HepG2 (cell line): Measurements from ENCODE around the gene FASTKD3. TPM values are rescaled to one million over a fixed set of nuclear protein-coding genes. Genes with fewer than 3 reads are reported as not detected.

Source experiments
- ATAC-seq: fragments of 200-7000 bp; cut with Tn5 transposase; 3 replicates; pipeline ENCODE4 v1.9.1; 2020; ENCODE audit warnings: mild to moderate bottlenecking, moderate library complexity
- BruUV-seq: library from RNA; stranded (reverse); fragments of 400-500 nt; replicated peaks from 2 replicates; lab custom pipeline; 2021; lab: Mats Ljungman, UMichigan
- CTCF ChIA-PET: fragments of 300-600 bp; formaldehyde crosslinking; extraction: SDS; loops from one replicate; lab custom pipeline; 2021; ENCODE audit warnings: low total read pairs, inconsistent platforms, low intra/inter-chr PET ratio; lab: Yijun Ruan, JAX
- POLR2A ChIA-PET: fragments of 350-600 bp; sonication (Branson Sonifier 250); formaldehyde crosslinking; loops from one replicate; lab custom pipeline; 2020; ENCODE audit warnings: antibody characterized with exemption, inconsistent platforms; lab: Yijun Ruan, JAX
- DNase-seq: peaks from one replicate; pipeline ENCODE4 v3.0.0-alpha.2; 2015; ENCODE audit warnings: low spot score
- FAIRE-seq: peaks from 3 replicates; lab custom pipeline; 2011; peaks lifted over from hg19 to GRCh38; lab: Jason Lieb, UNC
- H2AFZ ChIP-seq: one replicate; pipeline ENCODE4 v1.6.1; 2011; ENCODE audit warnings: low read length, inconsistent platforms
- H3K27ac ChIP-seq: fragments of 300-600 bp; 3 replicates; pipeline ENCODE4 v1.8.0; 2011; ENCODE audit warnings: mixed run types, mild to moderate bottlenecking, mixed read lengths, low read length, inconsistent platforms; ENCODE audit not compliant: insufficient read depth; ENCODE audit errors: extremely low read length
- H3K27me3 ChIP-seq, 2 experiments: fragments of 200-600 bp in 1 of 2; 2 replicates in 1 of 2; 3 replicates in 1 of 2; pipeline versions ENCODE4 v1.6.0 to v1.8.0; 2011; ENCODE audit warnings: low read length in 2 of 2, mild to moderate bottlenecking in 2 of 2, moderate library complexity in 2 of 2, inconsistent platforms in 1 of 2; ENCODE audit not compliant: insufficient read depth in 2 of 2, control insufficient read depth in 1 of 2
- H3K36me3 ChIP-seq, 2 experiments: fragments of 200-600 bp in 1 of 2; replicated peaks in 1 of 2; 2 replicates in 1 of 2; 3 replicates in 1 of 2; pipeline versions ENCODE4 v1.5.1 to v1.8.0; 2011; ENCODE audit warnings: low read length in 2 of 2, inconsistent platforms in 1 of 2; ENCODE audit not compliant: insufficient read depth in 2 of 2, control insufficient read depth in 1 of 2
- H3K4me1 ChIP-seq: 2 replicates; pipeline ENCODE4 v1.5.1; 2012; ENCODE audit warnings: low read length, inconsistent platforms; ENCODE audit not compliant: insufficient read depth
- H3K4me2 ChIP-seq: 2 replicates; pipeline ENCODE4 v1.6.0; 2011; ENCODE audit warnings: low read depth, low read length, inconsistent platforms
- H3K4me3 ChIP-seq, 3 experiments: fragments of 200-600 bp in 1 of 3; sonication (generic), shearing (Covaris generic) in 1 of 3; replicated peaks in 1 of 3; 2 replicates each; pipeline ENCODE4 v1.5.1; 2011 to 2016; ENCODE audit warnings: low read length in 3 of 3, inconsistent platforms in 2 of 3, low read depth in 2 of 3, mild to moderate bottlenecking in 2 of 3, control low read depth in 1 of 3, mixed read lengths in 1 of 3; ENCODE audit not compliant: insufficient read depth in 1 of 3
- H3K79me2 ChIP-seq: one replicate; pipeline ENCODE4 v1.6.1; 2011; ENCODE audit warnings: low read length, inconsistent platforms; ENCODE audit not compliant: insufficient read depth
- H3K9ac ChIP-seq: 2 replicates; pipeline ENCODE4 v1.6.0; 2011; ENCODE audit warnings: mild to moderate bottlenecking, low read depth, low read length, inconsistent platforms; ENCODE audit not compliant: insufficient read depth
- H3K9me3 ChIP-seq: 2 replicates; pipeline ENCODE4 v1.5.1; 2012; ENCODE audit warnings: mild to moderate bottlenecking, low read length
- H4K20me1 ChIP-seq: 2 replicates; pipeline ENCODE4 v1.6.0; 2011; ENCODE audit warnings: inconsistent platforms, mild to moderate bottlenecking, low read length, moderate library complexity; ENCODE audit not compliant: insufficient read depth
- ATM ChIP-seq: fragments of 450-650 bp; IDR thresholded peaks from 2 replicates; pipeline ENCODE4 v1.7.1; 2017; ENCODE audit warnings: mild to moderate bottlenecking, borderline replicate concordance
- ETV5 ChIP-seq: IDR thresholded peaks from 2 replicates; pipeline ENCODE4 v1.6.1; 2018; ENCODE audit warnings: missing biosample characterization, missing genetic modification reagents, inconsistent platforms, borderline replicate concordance
- HMGA1 ChIP-seq: sonication (generic); formaldehyde crosslinking; conservative IDR thresholded peaks from 2 replicates; pipeline ENCODE4 v1.4.0; 2020; ENCODE audit warnings: missing genetic modification reagents
- MLXIP ChIP-seq: sonication (generic); formaldehyde crosslinking; IDR thresholded peaks from 2 replicates; pipeline ENCODE4 v1.9.0; 2021; ENCODE audit warnings: missing genetic modification reagents, borderline replicate concordance
- NR3C1 ChIP-seq: sonication (generic); formaldehyde crosslinking; IDR thresholded peaks from 2 replicates; pipeline ENCODE4 v1.4.0; 2020; ENCODE audit warnings: missing genetic modification reagents
- PHF20 ChIP-seq: sonication (generic); formaldehyde crosslinking; IDR thresholded peaks from 2 replicates; pipeline ENCODE4 v1.5.0; 2020; ENCODE audit warnings: mild to moderate bottlenecking, missing genetic modification reagents
- RARG ChIP-seq: sonication (generic); formaldehyde crosslinking; IDR thresholded peaks from 2 replicates; pipeline ENCODE4 v1.4.0; 2020; ENCODE audit warnings: low read depth, mild to moderate bottlenecking, missing genetic modification reagents
- REPIN1 ChIP-seq: sonication (generic); formaldehyde crosslinking; IDR thresholded peaks from 2 replicates; pipeline ENCODE4 v1.8.0; 2022; ENCODE audit warnings: missing genetic modification reagents, low read depth, mild to moderate bottlenecking, borderline replicate concordance
- SNRNP70 ChIP-seq: fragments of 200-400 bp; formaldehyde crosslinking; IDR thresholded peaks from 2 replicates; pipeline ENCODE4 v1.6.1; 2017; ENCODE audit warnings: mild to moderate bottlenecking, low read depth, low read length, moderate library complexity
- SP5 ChIP-seq: IDR thresholded peaks from 2 replicates; pipeline ENCODE4 v1.6.1; 2016; ENCODE audit warnings: low read depth, borderline replicate concordance
- TRIM24 ChIP-seq: sonication (generic); formaldehyde crosslinking; IDR thresholded peaks from 2 replicates; pipeline ENCODE4 v1.8.0; 2022; ENCODE audit warnings: mild to moderate bottlenecking, missing genetic modification reagents
- YY1 ChIP-seq: IDR thresholded peaks from 2 replicates; pipeline ENCODE4 v1.6.1; 2011; ENCODE audit warnings: low read length, low read depth, moderate library complexity, mild to moderate bottlenecking; ENCODE audit not compliant: insufficient read depth, insufficient replicate concordance
- ZNF605 ChIP-seq: sonication (generic); formaldehyde crosslinking; IDR thresholded peaks from 2 replicates; pipeline ENCODE4 v1.8.0; 2022; ENCODE audit warnings: mild to moderate bottlenecking, missing genetic modification reagents
- ZNF720 ChIP-seq: sonication (generic); formaldehyde crosslinking; IDR thresholded peaks from 2 replicates; pipeline ENCODE4 v1.4.0; 2020; ENCODE audit warnings: missing genetic modification reagents
- WGBS: methylation state at CpG from one replicate; pipeline ENCODE4 v1.1.6; 2017; ENCODE audit warnings: low lambda C conversion rate; 5-methylcytosine and 5-hydroxymethylcytosine counted together
- in situ Hi-C: cut with HindIII; loops from 2 replicates; pipeline ENCODE4 v1.10.0; 2017; ENCODE audit warnings: low pct_unique_long_range_greater_than_20kb; ENCODE audit not compliant: extremely low pct_ligation_motif_present
- intact Hi-C: fragments of 100-400 bp; cut with micrococcal nuclease; formaldehyde crosslinking; loops from one replicate; pipeline ENCODE4 v1.10.0; 2022; ENCODE audit not compliant: unreplicated experiment
- polyA plus RNA-seq, 8 experiments: library from polyadenylated mRNA; depleted of rRNA in 3 of 8; stranded (reverse) in 7 of 8; unstranded in 1 of 8; fragments of >200 nt; fragmentation: Illumina TruSeq in 4 of 8; extraction: Trizol in 4 of 8; gene quantifications; 2 replicates each; pipeline versions ENCODE4 v1.2.1 to v1.2.3, GENCODE V29; 2011 to 2016; ENCODE audit warnings: low read depth in 4 of 8, missing spikeins in 1 of 8, mixed read lengths in 1 of 8; ENCODE audit not compliant: insufficient read depth in 1 of 8
- total RNA-seq, 5 experiments: library from RNA; depleted of rRNA; stranded (reverse); fragments of >200 nt; fragmentation: Illumina TruSeq; extraction: Trizol; gene quantifications; 2 replicates each; pipeline ENCODE4 v1.2.3, GENCODE V29; 2016; ENCODE audit warnings: low read depth in 1 of 5
- TF ChIP-seq, protein P1 (sequence below): sonication (generic); formaldehyde crosslinking; IDR thresholded peaks from 2 replicates; pipeline ENCODE4 v1.9.0; 2021; ENCODE audit warnings: missing genetic modification reagents, borderline replicate concordance

FASTKD3 gene
- total and polyA plus RNA-seq, 2 of the 13 experiments (the other 11 are each of a cell fraction or from before 2014, with no cell fraction given) = 6.9 to 17.8 TPM

GRCh38 chr5:7894439-7894838, 25.6 kb upstream of the FASTKD3 start:
- Histone ChIP-seq H3K9ac (no peak overlapping the region), H3K4me1 (no peaks in the 10 kb centered on the region), H3K36me3 (peaks cover 13 to 84% of the 10 kb centered on the region in 2 experiments), H3K4me3 (no peak overlapping the region), H3K27ac (no peak overlapping the region), H3K27me3 (no peaks in the 10 kb centered on the region), H4K20me1 (no peaks in the 10 kb centered on the region), H3K79me2 (no peaks in the 10 kb centered on the region), H3K9me3 (no peaks in the 10 kb centered on the region), H2AFZ (no peak overlapping the region), H3K4me2 (no peak overlapping the region)
- ATAC-seq (no peak), FAIRE-seq (no peak), DNase-seq (no peak)
- no TSS peak for BruUV-seq
- no peak for TF ChIP-seq ETV5 (CRISPR knock-in tag)
- TF ChIP-seq TRIM24 (CRISPR knock-in tag) = no peak
- no peak for TF ChIP-seq PHF20 (CRISPR knock-in tag)
- TF ChIP-seq ZNF720 (CRISPR knock-in tag) = no peak
- no peak for TF ChIP-seq NR3C1
- TF ChIP-seq SP5 (CRISPR knock-in tag) = no peak
- in situ Hi-C loops (no loop called here), intact Hi-C loops (no loop called here)
- WGBS = 95% methylated on average over 5 of the region's 5 CpGs
- ChIA-PET POLR2A (no interaction called here), CTCF (no interaction called here)

DNA sequence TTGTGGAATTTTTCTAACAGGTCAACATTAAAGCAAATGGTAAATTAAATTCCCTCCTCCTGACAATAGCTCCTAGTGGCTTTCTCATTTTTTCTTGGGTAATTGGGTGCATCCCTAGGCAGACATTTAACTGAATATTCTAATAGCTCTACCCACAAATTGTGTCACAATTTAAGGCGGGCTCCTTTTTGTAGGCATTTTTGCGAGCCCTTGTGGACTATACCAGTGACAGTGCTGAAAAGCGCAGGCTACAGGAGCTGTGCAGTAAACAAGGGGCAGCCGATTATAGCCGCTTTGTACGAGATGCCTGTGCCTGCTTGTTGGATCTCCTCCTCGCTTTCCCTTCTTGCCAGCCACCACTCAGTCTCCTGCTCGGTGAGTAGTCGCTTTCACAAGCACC, 20.1 kb upstream of the FASTKD3 start:
- Histone ChIP-seq H3K9ac (no peak overlapping the region), H2AFZ (no peak overlapping the region), H3K9me3 (no peaks in the 10 kb centered on the region), H3K27me3 (no peaks in the 10 kb centered on the region), H3K4me1 (no peaks in the 10 kb centered on the region), H3K27ac (no peak overlapping the region), H3K36me3 (peaks cover 20 to 75% of the 10 kb centered on the region in 2 experiments), H3K79me2 (no peaks in the 10 kb centered on the region), H4K20me1 (no peaks in the 10 kb centered on the region), H3K4me2 (no peak overlapping the region), H3K4me3 (no peak overlapping the region)
- ATAC-seq (no peak), DNase-seq (no peak), FAIRE-seq (no peak)
- in situ Hi-C loops = no loop called here
- no TSS peak for BruUV-seq
- CTCF ChIA-PET = no interaction called here
- intact Hi-C loops = loop anchor here (5.0 kb wide), 1 partner anchor 1318 kb away; no protein-coding TSS in a partner anchor
- over 99% methylated on average over 9 of the region's 9 CpGs for WGBS
- POLR2A ChIA-PET = no interaction called here
- TF ChIP-seq ATM = no peak
- no peak for TF ChIP-seq HMGA1 (CRISPR knock-in tag)
- TF ChIP-seq YY1 = no peak
- TF ChIP-seq RARG (CRISPR knock-in tag) = no peak
- TF ChIP-seq, protein P1, sequence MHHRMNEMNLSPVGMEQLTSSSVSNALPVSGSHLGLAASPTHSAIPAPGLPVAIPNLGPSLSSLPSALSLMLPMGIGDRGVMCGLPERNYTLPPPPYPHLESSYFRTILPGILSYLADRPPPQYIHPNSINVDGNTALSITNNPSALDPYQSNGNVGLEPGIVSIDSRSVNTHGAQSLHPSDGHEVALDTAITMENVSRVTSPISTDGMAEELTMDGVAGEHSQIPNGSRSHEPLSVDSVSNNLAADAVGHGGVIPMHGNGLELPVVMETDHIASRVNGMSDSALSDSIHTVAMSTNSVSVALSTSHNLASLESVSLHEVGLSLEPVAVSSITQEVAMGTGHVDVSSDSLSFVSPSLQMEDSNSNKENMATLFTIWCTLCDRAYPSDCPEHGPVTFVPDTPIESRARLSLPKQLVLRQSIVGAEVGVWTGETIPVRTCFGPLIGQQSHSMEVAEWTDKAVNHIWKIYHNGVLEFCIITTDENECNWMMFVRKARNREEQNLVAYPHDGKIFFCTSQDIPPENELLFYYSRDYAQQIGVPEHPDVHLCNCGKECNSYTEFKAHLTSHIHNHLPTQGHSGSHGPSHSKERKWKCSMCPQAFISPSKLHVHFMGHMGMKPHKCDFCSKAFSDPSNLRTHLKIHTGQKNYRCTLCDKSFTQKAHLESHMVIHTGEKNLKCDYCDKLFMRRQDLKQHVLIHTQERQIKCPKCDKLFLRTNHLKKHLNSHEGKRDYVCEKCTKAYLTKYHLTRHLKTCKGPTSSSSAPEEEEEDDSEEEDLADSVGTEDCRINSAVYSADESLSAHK (CRISPR knock-in tag) = no peak
- TF ChIP-seq REPIN1 = no peak
- no peak for TF ChIP-seq SNRNP70
- TF ChIP-seq MLXIP (CRISPR knock-in tag) = no peak
- no peak for TF ChIP-seq ZNF605
